Activated CD4-positive, CD25-positive, alpha-beta regulatory T cell treated with anti-CD3 and anti-CD28 coated beads, Interleukin-2, amount 50 U/mL, for 16 hours (primary cell): Measurements from ENCODE around the gene NGEF.
"Not testable (repeated sequence)": the region's sequence is repeated elsewhere in the genome, so short reads cannot be mapped to it uniquely, and the experiment has no call there.

ENCODE experiments used
- DNase-seq: peaks from one replicate; pipeline ENCODE4 v3.0.0-alpha.2; 2020; ENCODE audit warnings: low read depth, low spot score

Gene NGEF

DNA sequence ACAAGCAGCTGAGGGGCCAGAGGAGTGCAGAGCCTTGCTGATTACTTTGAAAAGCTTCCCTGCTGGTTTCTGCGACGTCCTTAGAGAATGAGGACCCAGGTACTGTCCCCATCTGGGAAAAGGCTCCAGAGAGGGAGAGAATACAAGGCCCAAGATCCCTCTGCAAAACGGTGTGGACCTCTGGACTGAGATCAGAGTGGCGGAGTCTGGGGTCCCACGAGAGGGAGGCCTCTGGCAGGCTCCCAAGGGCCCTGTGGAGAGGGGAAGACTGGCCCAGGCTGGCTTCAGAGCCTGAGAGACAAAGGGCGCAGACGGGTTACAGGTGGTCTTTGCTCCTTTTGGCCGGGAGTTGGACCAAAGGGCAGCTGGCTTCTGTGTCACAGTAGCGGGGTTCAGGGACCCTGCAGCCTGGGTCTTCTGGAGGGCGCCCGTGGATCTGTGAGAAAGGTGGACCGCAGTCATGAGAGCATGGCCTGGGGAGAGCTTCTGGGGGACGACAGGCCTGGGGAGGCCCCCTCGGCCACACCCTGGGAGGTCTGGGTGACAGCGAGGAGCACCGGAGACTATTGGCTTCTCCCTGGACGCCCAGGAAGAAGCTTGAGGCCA lies 142.2 kb downstream of the NGEF start:
- no peak for DNase-seq

DNA sequence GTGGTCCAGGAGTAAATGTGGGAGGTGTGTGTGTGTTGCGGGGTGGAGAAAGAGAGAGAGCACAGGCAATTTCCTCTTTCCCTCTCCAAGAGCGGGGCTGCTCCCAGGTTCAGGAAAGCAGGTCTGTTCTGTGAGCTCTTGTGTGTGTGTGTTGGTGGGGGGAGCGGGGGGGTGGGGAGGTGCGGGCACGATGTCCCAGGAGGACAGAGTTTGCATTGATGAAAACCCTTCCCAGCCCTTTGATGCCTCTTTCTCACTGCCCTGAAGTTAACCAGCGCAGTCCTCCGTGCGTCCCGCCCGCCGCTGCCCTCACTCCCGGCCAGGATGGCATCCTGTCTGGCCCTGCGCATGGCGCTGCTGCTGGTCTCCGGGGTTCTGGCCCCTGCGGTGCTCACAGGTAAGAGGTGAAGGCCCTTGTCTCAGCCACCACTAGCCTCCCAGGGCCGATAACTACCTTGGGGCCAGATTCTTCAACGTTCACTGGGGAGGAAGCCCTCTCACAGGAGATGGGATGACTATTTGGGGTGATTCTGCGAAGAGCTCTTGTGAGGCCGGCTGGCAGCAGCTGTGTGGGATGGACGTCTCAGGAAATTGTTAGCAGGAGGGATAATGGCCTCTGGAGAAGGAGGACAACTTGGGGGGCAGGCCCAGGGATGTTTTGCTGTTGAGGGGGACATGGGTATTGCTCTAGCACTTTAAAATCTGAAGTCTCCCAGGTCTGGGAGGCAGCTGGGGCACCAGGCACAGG lies 142.9 kb downstream of the NGEF start, which contains the start of gene SNORC:
Gene SNORC, plus strand, starts transcription at position 247 of the 748 bp plus-strand sequence. Its CDS starts 78 bp downstream, at position 325.
- DNase-seq: no peak

DNA sequence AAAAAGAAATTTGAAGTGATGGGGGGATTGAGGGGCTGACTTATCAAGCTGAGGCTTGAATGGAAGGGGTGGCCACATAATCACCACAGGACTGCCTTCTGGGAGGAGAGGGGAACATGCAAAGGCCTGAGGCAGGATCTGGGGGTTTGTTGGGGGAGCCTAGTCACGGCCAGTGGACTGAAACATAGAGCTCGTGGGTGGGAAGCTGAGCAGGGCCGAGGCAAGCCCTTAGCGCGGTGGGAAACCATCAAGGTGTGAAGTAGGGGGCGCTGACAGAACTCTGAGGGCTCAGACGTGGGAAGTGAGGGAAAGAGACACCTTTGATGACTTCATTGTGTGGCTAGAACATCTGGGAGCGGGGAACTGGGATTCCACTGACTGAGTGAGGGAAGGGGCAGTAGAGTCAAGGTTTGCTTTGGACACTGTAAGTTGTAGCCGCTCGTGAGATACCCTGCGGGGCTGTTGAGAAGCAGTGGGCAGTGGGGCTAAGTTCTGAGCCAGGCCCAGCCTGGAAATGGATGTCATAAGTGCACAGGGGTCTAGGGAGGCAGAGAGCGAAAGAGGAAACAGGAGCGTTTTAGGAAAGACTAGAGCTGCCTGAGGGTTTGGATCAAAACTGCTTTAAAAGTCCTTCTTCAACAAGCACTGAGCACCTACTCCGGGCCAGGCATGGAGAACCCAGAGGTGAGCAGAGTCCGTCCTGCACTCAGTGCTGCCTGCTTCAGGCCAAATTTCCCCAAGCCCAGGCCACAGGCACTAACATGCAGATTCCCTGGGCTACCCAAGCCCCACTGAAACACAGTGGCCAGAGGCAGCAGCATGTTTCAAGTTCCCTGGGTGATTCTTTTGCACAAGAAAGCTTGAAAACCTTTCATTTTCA lies 143.7 kb downstream of the NGEF start:
- no peak for DNase-seq

DNA sequence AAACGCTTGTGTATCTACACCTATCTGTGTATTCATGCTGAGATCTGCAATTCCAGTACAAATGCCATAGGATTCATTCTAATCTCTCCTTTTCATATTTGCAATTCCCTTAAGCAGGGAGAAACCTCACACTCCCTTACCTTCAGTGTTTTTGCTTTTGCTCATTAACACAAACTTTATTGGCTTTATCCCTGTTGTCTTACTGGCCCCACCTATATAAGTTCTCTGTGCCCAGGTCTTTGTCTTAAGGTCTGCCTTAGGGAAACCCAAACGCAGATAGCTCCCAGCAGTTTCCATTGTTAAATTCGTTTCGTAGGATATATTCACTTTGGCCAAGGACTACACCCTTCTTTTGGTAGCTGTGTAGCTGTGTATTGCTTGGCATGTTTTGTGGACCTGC lies 147.0 kb downstream of the NGEF start:
- no peak for DNase-seq

DNA sequence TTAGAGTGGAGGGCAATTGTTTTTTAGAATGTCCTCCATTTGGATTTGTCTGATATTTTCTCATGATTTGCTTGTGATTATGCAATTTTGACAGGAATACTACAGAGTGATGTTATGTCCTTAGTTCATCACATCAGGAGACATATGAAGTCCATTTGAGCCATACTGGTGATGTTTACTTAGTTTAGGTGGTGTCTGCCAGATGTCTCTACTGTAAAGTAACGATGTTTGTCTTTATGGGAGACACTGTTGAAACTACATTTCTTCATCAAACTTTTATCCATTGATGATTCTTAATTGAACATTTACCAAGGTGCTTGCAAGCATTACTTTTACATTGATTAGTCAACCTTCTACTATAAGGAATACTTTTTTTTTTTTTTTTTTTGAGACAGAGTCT lies 147.9 kb downstream of the NGEF start:
- DNase-seq: no peak

DNA sequence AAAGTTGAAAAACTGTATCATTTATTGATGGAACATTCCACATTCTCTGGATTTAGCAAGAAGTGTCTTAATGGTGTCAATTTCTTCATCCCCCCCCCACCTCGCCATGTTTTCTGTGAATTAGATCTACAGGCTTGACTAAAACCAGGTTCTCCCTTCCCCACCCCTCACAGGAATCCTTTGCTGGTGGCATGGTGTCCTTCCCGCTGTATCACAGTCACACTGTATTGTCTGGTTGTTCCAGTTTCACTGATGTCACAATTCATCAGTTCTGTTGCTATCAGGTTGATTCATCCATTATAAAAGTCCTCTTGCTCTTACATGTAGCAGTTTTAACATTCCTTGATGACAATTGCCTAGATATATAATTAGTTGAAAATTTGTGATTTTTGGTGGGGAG lies 149.1 kb downstream of the NGEF start:
- DNase-seq: no peak

DNA sequence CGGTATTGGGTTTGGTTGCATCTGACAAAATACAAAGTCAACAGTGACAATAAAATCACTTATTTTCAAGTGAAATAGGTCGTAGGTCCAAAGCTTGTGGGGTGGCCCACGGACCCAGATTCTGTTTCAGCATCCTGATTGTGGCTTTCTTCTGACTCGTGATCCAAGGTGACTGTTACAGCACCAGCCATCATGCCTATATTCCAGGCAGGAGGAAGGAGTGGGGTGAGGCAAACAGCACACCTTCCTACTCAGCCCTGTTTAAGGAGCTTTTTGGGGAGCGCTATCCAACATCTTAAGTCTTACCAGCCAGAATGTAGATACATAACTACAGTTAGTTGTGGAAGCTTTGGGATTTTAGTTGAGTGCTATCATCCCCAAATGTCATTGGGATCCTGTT lies 151.7 kb downstream of the NGEF start:
- no peak for DNase-seq

DNA sequence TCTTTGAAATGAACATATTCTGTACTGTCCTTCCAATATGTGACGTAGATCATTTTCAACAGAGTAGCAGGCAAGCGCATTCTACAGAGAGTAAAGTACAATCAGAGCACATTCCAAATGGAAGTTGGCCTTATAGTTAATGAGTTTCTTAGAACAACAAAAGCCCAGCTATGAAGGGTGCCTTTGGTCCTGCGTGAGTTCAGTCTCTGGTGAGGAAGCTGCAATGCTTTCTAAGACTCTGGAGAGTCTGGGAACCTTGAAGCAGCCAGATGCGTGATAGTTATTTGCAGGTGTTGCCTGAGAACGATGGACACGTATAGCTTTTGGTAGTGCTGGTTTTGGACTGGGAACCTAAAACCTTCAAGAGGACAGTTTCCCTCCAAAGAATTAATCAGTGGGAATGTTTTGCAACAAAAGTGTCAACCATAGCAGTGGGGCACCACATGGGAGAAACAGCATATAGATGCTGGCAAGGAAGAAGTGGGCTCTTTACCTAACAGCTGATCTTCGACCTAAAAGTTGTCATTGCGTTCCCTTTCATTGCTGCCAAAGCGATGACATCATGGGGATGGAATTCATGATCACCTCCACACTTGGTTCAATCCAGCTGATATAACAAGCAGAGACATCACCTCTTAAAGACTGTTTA lies 152.3 kb downstream of the NGEF start:
- DNase-seq: no peak

DNA sequence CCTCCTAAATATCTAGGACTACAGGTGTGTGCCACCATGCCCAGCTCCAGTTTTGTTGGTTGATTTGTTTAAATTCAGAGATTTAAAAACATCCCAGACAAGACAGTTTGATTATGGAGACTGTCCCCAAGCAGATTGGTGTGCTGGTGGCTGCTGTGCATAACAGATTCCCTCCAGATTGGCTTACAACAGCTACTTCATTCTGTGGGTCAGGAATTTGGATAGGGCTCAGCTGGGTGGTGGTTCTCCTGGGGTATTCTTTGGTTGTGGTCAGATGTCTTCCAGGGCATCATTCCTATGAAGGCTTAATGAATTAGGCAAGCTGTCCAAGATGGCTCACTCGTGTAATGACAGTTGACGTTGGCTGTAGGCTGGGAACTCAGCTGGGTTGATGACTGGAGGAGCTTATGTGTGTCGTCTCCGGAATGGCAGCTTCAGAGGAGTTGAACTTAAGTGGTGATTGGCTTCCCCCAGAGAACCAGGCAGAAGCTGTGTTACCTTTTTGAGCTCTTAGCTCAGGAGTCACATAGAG lies 153.6 kb downstream of the NGEF start:
- DNase-seq: no peak

DNA sequence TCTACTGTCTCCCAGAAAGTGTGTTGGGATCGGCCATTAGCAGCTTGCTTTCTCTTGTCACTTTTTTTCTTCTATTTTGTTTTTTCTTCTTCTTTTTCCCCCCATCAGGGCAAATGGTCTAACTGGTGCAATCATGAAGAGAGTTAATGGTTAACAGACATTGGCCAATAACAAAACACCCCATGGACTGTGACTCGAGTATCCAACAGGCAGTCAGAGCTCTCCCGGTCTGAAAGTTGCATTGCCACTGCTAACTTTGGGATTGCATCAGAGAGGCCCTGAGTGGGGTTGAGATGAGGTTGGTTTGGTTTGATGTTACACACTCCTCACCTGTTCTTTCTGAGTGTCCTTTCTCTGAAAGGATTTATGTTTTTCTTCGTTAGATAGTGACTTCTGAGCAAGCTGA lies 155.9 kb downstream of the NGEF start:
- DNase-seq: no peak

DNA sequence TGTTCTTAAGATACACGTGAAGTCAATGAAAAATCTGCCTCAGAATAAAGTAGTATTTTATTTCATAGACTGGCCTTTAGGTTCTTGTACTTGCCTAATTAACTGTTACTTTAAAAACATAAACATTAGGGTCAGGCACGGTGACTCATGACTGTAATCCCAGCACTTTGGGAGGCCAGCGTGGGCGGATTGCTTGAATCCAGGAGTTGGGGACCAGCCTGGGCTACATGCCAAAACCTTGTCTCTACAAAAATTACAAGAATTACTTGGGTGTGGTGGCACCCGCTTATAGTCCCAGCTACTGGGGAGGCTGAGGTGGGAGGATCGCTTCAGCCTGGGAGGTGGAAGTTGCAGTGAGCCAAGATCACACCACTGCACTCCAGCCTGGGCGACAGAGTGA lies 159.0 kb downstream of the NGEF start:
- no peak for DNase-seq

DNA sequence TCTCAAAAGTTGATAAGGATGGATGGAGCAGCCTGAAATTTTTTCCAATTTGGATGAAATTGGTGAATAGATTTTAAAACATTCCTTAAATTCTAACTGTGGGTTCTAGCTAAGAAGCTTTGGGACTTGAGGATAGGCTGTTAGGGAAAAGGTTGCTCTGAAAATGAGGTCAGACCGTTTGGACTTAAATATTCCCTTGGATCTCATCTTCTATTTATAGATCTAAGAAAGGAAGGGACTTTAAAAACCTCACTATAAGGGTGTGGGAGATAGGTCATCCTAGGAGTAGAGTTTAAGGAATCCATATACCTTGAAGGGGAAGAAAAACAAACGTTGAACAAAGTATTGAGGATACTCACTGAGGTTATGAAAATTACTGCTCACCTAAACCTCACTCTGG lies 160.4 kb downstream of the NGEF start:
- DNase-seq: no peak

DNA sequence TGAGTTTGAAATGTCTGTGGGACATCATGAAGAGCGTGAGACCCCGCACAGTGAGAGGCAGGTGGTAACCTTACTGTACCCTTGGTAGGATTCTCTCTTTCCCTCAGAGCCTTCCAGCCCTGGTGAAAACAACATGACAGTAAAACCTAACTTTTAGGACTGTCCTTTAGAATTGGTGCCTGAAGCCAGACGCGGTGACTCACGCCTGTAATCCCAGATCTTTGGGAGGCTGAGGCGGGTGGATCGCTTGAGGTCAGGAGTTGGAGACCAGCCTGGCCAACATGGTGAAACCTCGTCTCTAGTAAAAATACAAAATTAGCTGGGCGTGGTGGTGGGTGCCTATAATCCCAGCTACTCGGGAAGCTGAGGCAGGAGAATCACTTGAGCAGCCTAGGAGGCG lies 161.0 kb downstream of the NGEF start:
- not testable (repeated sequence) for DNase-seq

DNA sequence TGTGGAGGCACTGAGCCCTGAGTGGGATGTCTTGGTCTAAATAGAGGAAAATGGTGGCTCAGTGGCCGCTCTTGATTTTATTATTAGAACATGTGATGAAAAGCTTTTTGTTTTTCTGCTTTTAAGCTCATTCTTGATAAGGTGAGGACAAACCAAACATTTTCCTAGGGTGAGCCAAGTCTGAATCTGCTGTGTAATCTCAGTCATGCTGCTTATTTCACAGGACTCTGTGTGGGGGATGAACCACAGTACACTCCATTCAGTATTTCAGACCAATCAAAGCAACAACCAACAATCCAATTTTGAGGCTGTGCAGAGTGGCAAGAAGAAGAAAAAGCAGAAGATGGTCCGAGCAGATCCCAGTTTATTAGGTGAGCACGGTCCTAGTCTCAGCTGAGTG lies 163.0 kb downstream of the NGEF start:
- no peak for DNase-seq

DNA sequence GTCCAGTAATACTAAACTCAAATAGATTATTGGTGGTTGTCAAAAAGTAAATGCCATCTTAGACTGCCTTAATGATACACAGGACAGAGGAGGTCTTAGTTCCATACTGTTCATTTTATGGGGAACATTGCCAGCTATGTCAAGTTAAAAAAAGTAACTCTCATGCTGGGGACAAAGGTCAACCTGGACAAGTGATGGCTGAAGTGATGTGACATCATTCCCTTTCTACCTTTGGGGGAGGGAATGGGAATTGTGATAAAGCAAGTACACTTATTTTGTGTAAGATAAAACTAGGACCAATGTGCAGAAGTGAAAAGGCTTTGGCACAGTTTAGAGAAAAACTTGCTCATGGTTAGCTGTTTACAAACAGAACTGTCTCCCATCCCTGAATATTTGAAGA lies 167.0 kb downstream of the NGEF start:
- no peak for DNase-seq

DNA sequence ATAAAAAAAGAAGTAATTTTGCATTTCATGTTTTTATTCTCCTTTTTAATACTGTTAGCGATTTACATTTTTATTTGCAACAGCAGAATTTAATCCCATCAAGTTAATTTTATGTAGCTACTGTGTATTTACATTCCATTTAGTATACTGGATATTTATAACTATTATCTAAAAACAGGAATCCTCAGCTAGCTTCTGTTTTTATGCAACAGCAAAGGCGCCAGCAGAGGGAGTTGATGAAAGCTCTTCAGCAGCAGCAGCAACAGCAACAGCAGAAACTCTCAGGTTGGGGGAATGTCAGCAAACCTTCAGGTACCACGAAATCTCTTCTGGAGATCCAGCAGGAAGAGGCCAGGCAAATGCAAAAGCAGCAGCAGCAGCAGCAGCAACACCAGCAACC lies 169.2 kb downstream of the NGEF start:
- no peak for DNase-seq

DNA sequence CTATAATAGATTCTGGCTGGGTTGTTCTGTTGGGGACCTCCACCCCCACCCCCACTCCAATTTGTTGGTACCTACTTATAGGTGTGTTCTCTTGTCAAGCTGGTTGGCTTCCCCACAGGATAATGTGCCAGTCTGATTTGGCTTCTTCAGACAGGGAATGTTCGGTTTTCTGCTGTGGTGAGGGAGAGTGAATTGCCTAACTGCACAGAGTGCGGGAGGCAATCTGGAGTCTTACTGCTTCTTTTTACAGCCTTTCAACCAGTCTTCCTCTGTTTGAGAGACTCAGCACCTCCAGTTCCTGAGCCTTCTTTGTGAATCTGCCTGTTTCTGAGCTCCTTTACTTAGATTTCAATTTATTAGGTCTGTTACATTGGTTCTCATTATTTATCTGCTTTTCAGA lies 170.4 kb downstream of the NGEF start:
- DNase-seq: no peak

DNA sequence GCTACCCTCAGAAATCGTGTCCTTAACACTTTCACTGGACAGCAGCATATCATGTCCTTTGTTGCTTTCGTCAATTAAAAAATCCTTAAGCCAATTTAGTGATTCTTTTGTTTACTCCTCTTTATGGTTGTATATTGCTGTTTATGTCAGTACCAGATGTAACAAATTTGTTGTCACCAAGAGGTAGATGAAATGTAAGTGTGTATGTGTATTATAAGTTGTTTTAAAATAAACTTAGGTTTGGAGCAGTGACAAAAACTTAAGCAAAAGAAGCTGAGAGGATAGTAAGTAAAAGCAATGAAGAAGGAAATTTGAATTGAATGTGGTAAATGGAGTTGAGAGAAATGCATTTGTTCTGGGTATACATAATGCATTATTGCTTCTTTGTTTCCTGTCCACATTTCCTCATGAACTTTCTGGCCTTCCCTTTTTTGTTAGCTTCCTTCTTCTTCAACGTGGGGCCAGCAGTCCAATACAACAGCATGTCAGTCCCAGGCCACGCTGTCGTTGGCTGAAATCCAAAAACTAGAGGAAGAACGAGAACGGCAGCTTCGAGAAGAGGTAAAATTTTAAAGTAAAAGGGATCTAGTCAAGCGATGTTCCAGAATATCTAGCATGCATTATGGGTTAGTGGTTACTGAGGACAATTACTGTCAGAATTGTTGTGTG lies 173.5 kb downstream of the NGEF start:
- DNase-seq: no peak

DNA sequence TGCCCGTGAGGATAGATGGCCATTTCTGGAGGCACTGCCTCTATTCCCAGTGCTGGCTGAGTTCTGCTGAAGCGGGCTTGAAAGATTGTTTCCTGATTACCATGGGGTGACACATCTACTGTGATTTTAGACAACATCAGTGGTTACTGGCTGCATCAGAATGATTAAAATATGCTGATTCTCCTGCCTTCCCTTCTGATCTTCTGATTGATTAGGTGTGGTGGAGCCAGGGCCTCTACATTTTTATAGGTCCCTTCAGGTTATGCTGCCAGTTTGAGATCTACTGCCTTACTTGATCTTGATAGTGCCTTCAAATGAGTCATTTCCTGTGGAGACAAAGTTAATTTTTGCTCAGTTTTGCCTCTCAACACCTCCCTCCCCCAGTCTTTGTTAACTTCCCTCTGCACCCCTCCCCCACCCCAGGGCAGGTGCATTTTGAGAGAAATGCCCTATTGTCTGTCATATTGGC lies 174.6 kb downstream of the NGEF start:
- peak; percentile 40 for DNase-seq

DNA sequence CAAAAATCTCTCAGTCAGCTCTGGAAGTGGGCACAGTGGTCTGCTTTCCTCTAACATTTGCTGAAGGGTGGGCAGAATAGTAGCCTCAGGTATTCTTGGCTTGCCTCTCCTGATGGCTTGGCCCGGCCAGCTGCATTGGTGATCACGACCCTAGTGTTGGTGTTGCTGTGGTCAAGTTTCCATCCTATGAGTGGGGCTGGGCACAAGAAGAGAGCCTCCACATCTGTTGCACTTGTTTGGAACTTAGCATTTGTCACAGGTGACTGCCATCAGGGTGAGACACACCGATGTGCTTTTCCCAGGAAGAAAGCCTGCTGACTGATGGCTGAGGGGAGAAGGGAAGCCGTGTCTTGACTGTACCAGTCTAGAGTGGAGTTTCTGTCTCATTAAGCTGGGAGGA lies 176.1 kb downstream of the NGEF start:
- DNase-seq: no peak

DNA sequence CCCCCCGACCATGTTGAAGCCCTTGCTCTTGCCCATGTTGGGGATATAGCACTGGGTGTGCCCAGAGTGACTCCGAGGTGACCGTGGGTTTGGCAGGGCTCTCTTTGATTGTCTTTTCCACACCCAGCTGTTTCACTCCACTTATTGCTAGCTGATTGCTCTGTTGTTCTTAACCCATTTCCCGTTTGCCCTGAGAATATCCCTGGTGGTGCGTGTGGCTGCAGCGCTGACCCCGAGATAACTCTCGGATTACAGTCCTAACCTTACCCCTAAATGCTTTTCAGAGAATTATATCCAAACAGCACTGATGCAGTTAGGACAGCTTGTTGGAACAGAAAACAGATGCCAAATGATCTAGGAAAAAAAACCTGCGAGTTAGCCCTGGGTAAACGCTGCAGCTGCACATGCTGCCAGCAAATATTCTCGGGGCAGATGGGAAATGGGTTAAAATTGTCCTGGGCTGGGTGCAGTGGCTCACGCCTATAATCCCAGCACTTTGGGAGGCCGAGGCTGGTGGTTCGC lies 177.3 kb downstream of the NGEF start:
- no peak for DNase-seq
